CD14-positive monocyte (primary cell): ENCODE data around the gene NFKB1. TPM values are rescaled to one million over a fixed set of nuclear protein-coding genes. Genes with fewer than 3 reads are reported as not detected.

Experiments
- DNase-seq, 3 donors: peaks; one replicate each; pipeline ENCODE4 v3.0.0-alpha.2; 2011 to 2022
- H2AFZ ChIP-seq: 2 replicates; pipeline ENCODE4 v1.6.0; 2012; ENCODE audit warnings: mild to moderate bottlenecking, low read depth, low read length, inconsistent platforms; ENCODE audit not compliant: insufficient read depth, poor library complexity, severe bottlenecking
- H3K27ac ChIP-seq, 2 donors: 1 replicate in 1 of 2; 2 replicates in 1 of 2; pipeline ENCODE4 v1.5.1; 2012 to 2013; ENCODE audit warnings: low read length in 2 of 2, control low read depth in 1 of 2, inconsistent platforms in 1 of 2, low read depth in 1 of 2, mild to moderate bottlenecking in 1 of 2
- H3K27me3 ChIP-seq, 2 donors: one replicate each; pipeline versions ENCODE4 v1.6.0 to v1.6.1; 2011 to 2013; ENCODE audit warnings: low read length in 2 of 2; ENCODE audit not compliant: control insufficient read depth in 2 of 2, insufficient read depth in 2 of 2
- H3K36me3 ChIP-seq, 2 donors: replicated peaks in 1 of 2; 1 replicate in 1 of 2; 2 replicates in 1 of 2; pipeline versions ENCODE4 v1.5.1 to v1.6.1; 2012 to 2013; ENCODE audit warnings: low read length in 2 of 2, control low read depth in 1 of 2, inconsistent platforms in 1 of 2, mild to moderate bottlenecking in 1 of 2; ENCODE audit not compliant: insufficient read depth in 2 of 2, control insufficient read depth in 1 of 2
- H3K4me1 ChIP-seq, 2 donors: 1 replicate in 1 of 2; 2 replicates in 1 of 2; pipeline versions ENCODE4 v1.5.1 to v1.6.1; 2012 to 2013; ENCODE audit warnings: low read length in 2 of 2, control low read depth in 1 of 2, inconsistent platforms in 1 of 2, mild to moderate bottlenecking in 1 of 2, moderate library complexity in 1 of 2; ENCODE audit not compliant: insufficient read depth in 2 of 2, control insufficient read depth in 1 of 2
- H3K4me2 ChIP-seq: replicated peaks from 2 replicates; pipeline ENCODE3; 2012; ENCODE audit warnings: low read length, moderate library complexity, mild to moderate bottlenecking; ENCODE audit not compliant: poor library complexity, severe bottlenecking; ENCODE audit errors: extremely low read depth
- H3K4me3 ChIP-seq, 3 experiments: fragments of 200-600 bp in 1 of 3; sonication (generic) in 1 of 3; replicated peaks in 1 of 3; 1 replicate in 2 of 3; 2 replicates in 1 of 3; pipeline ENCODE4 v1.5.1; 2011 to 2013; ENCODE audit warnings: low read length in 3 of 3, mild to moderate bottlenecking in 3 of 3, control low read depth in 2 of 3, low read depth in 2 of 3, inconsistent platforms in 1 of 3, moderate library complexity in 1 of 3
- H3K79me2 ChIP-seq: 2 replicates; pipeline ENCODE4 v1.6.0; 2012; ENCODE audit warnings: mild to moderate bottlenecking, control low read depth, inconsistent platforms, low read length, moderate library complexity; ENCODE audit not compliant: insufficient read depth
- H3K9ac ChIP-seq: 2 replicates; pipeline ENCODE4 v1.6.0; 2017; ENCODE audit warnings: low read length, mild to moderate bottlenecking; ENCODE audit not compliant: insufficient read depth, poor library complexity, severe bottlenecking
- H3K9me3 ChIP-seq, 2 donors: replicated peaks in 1 of 2; 1 replicate in 1 of 2; 2 replicates in 1 of 2; pipeline versions ENCODE4 v1.5.1 to v1.6.1; 2012 to 2013; ENCODE audit warnings: low read length in 2 of 2, control low read depth in 1 of 2; ENCODE audit not compliant: control insufficient read depth in 1 of 2, insufficient read depth in 1 of 2
- H4K20me1 ChIP-seq: 2 replicates; pipeline ENCODE4 v1.6.0; 2012; ENCODE audit warnings: mild to moderate bottlenecking, low read length, control low read depth, moderate library complexity; ENCODE audit not compliant: insufficient read depth
- H3K27ac Mint-ChIP-seq, 7 donors: one replicate each; pipeline ENCODE4 v1.8.0; 2020; ENCODE audit warnings: mild to moderate bottlenecking in 7 of 7, mixed read lengths in 7 of 7, moderate library complexity in 6 of 7, inconsistent platforms in 2 of 7
- H3K27me3 Mint-ChIP-seq, 3 donors: one replicate each; pipeline ENCODE4 v1.8.0; 2021 to 2022; ENCODE audit warnings: low read depth in 3 of 3, mild to moderate bottlenecking in 3 of 3, mixed read lengths in 3 of 3, moderate library complexity in 3 of 3, inconsistent platforms in 1 of 3
- H3K36me3 Mint-ChIP-seq, 2 donors: one replicate each; pipeline ENCODE4 v1.8.0; 2020; ENCODE audit warnings: mixed read lengths in 2 of 2, inconsistent platforms in 1 of 2, mild to moderate bottlenecking in 1 of 2
- H3K4me1 Mint-ChIP-seq: one replicate; pipeline ENCODE4 v1.8.0; 2020; ENCODE audit warnings: mild to moderate bottlenecking, mixed read lengths
- H3K4me3 Mint-ChIP-seq, 2 donors: one replicate each; pipeline ENCODE4 v1.8.0; 2020; ENCODE audit warnings: mild to moderate bottlenecking in 2 of 2, mixed read lengths in 2 of 2, moderate library complexity in 1 of 2
- H3K9me3 Mint-ChIP-seq, 7 donors: one replicate each; pipeline ENCODE4 v1.8.0; 2020 to 2022; ENCODE audit warnings: mixed read lengths in 7 of 7, mild to moderate bottlenecking in 6 of 7, moderate library complexity in 6 of 7, inconsistent platforms in 2 of 7
- CTCF ChIP-seq: fragments of 200-600 bp; IDR thresholded peaks from one replicate; pipeline ENCODE4 v1.8.0; 2022; ENCODE audit warnings: antibody characterized with exemption, mild to moderate bottlenecking
- WGBS: methylation state at CpG from one replicate; pipeline ENCODE4 v1.1.5; 2013; ENCODE audit warnings: missing lambda C conversion rate; ENCODE audit not compliant: insufficient coverage; 5-methylcytosine and 5-hydroxymethylcytosine counted together
- intact Hi-C, 2 donors: fragments of 100-400 bp; cut with micrococcal nuclease; formaldehyde crosslinking; loops; one replicate each; pipeline versions ENCODE4 v1.15.0 to v1.15.1; 2023
- polyA plus RNA-seq, 3 donors: library from polyadenylated mRNA; depleted of rRNA in 1 of 3; unstranded in 2 of 3; stranded (reverse) in 1 of 3; fragments of 300-500 nt in 2 of 3; fragments of >200 nt in 1 of 3; fragmentation: Illumina TruSeq in 2 of 3; gene quantifications; 1 replicate in 2 of 3; 2 replicates in 1 of 3; pipeline ENCODE4 v1.2.3, GENCODE V29; 2012 to 2021

NFKB1 gene
- polyA plus RNA-seq, 3 donors, result 9.0 to 34.4 (median 17.8) TPM

GRCh38 chr4:102606846-102607450, 105.8 kb downstream of the NFKB1 start:
- Histone ChIP-seq H3K27me3 (no peaks in the 10 kb centered on the region), H3K79me2 (no peaks in the 10 kb centered on the region), H3K4me1 (no peaks in the 10 kb centered on the region), H3K9me3 (no peaks in the 10 kb centered on the region), H3K9ac (no peak overlapping the region), H3K36me3 (peaks cover 91 to 97% of the 10 kb centered on the region in 2 donors), H3K27ac (no peak overlapping the region), H2AFZ (no peak overlapping the region), H3K4me3 (no peak overlapping the region), H4K20me1 (peaks cover 14% of the 10 kb centered on the region), H3K4me2 (no peak overlapping the region)
- H3K36me3 Mint-ChIP-seq, result peaks cover 81 to 83% of the 10 kb centered on the region in 2 donors
- DNase-seq, result no peak
- no peaks in the 10 kb centered on the region for H3K9me3 Mint-ChIP-seq
- no peak for TF ChIP-seq CTCF
- H3K27ac Mint-ChIP-seq, result peak overlapping the region in 2 of 7 donors; percentile 1 to 21
- WGBS, result 100% methylated on average over 2 of the region's 7 CpGs
- H3K4me1 Mint-ChIP-seq, result no peaks in the 10 kb centered on the region
- H3K4me3 Mint-ChIP-seq, result no peak overlapping the region
- H3K27me3 Mint-ChIP-seq, result no peaks in the 10 kb centered on the region
- intact Hi-C loops, result no loop called here

- no peaks in the 10 kb centered on the region for H3K79me2 ChIP-seq
- H3K27ac ChIP-seq, result no peak overlapping the region
- Mint-ChIP-seq H3K4me1 (no peaks in the 10 kb centered on the region), H3K27me3 (no peaks in the 10 kb centered on the region), H3K27ac (no peak overlapping the region), H3K9me3 (no peaks in the 10 kb centered on the region), H3K4me3 (no peak overlapping the region), H3K36me3 (peaks cover 87 to 90% of the 10 kb centered on the region in 2 donors)
- H4K20me1 ChIP-seq, result peaks cover 14% of the 10 kb centered on the region
- intact Hi-C loops, result no loop called here
- H2AFZ ChIP-seq, result no peak overlapping the region
- H3K27me3 ChIP-seq, result no peaks in the 10 kb centered on the region
- H3K4me3 ChIP-seq, result no peak overlapping the region
- no peak overlapping the region for H3K4me2 ChIP-seq
- no peaks in the 10 kb centered on the region for H3K4me1 ChIP-seq
- H3K9me3 ChIP-seq, result no peaks in the 10 kb centered on the region
- H3K9ac ChIP-seq, result no peak overlapping the region
- DNase-seq, result no peak
- H3K36me3 ChIP-seq, result peaks cover 96 to 99% of the 10 kb centered on the region in 2 donors
- no peak for TF ChIP-seq CTCF
- WGBS, result no CpG with 5 or more reads among the region's 1 CpG
Measured at GRCh38 chr4:102608190-102608589, 107.0 kb downstream of the NFKB1 start.
